ENCODE measurements around the gene PRDX3. TPM values are rescaled to one million over a fixed set of nuclear protein-coding genes. Genes with fewer than 3 reads are reported as not detected.

Gene PRDX3
- polyA plus RNA-seq (2013, experiment 1 of 2): 169 TPM
- polyA plus RNA-seq (2013, experiment 2 of 2): 170 TPM

DNA sequence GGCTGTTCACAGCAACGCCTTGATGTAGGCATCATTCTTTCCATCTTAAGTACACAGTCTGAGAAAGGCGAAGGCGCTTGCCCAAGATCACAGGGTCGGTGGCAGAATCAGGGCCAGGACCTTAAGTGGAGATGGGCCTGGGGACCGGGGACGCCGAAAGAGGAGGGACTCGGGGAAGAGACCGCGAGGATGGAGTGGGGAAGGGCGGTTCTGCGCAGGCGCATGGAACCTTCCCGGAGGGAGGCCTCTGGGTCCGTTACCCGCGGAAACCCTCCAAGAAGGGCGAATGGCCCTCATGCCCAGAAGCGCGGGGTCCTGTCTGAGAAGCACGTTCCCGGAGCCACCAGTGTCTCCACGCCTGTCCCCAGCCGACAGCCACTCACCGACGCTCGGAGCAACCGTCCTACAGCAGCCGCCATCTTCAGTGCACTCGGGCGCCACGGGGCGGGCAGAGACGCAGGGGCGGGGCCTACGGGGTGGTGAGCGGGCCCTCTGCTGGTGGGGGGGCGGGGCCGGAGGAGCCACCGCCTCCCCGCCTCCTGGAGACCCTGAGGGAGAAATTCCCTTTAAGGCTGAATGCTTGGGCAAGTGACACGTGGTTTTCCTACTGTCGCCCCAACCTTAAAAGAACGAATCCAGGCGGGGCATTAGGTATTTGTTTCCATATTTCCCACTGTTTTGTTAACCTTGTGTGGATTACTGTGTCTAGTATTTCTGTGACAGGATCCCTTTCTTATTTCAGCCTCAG lies at the start of gene PRDX3:
Gene PRDX3 (minus strand): TSS at position 441 of the 748 bp plus-strand sequence. CDS start 22 bp downstream, at position 419.
- H2BK12ac ChIP-seq (ENCODE audit: low read length): no peak within 1 kb of the TSS
- H3K23ac ChIP-seq (ENCODE audit: low read depth, low read length, poor library complexity): peak within 1 kb of the TSS; percentile 92
- H2AK5ac ChIP-seq (ENCODE audit: low read depth, low read length): peak within 1 kb of the TSS; percentile 23
- peak within 1 kb of the TSS; percentile 96 for H3K27ac ChIP-seq (replicated peaks; ENCODE audit: low read length)
- H2BK15ac ChIP-seq (ENCODE audit: low read length): no peak within 1 kb of the TSS
- peak within 1 kb of the TSS; percentile 80 for H2BK5ac ChIP-seq (ENCODE audit: low read length)
- peak within 1 kb of the TSS; percentile 91 for H3K14ac ChIP-seq (ENCODE audit: low read length)
- H3K9ac ChIP-seq (ENCODE audit: low read depth, low read length, poor library complexity): peak within 1 kb of the TSS; percentile 99
- peaks cover 19 to 35% of the 10 kb centered on the region in 2 donors for H3K36me3 ChIP-seq (replicated peaks in 1 of 2; ENCODE audit: control insufficient read depth in 2 of 2, insufficient read depth in 2 of 2, low read length in 2 of 2)
- no peak within 1 kb of the TSS for H4K91ac ChIP-seq (ENCODE audit: low read depth, low read length, poor library complexity)
- no peak within 1 kb of the TSS for H3K4ac ChIP-seq (ENCODE audit: low read length)
- no CpG with 5 or more reads among the region's 45 CpGs for WGBS, 2 donors (ENCODE audit: extremely low coverage in 2 of 2, insufficient read length in 2 of 2, insufficient replicate concordance in 1 of 2)
- H4K8ac ChIP-seq (ENCODE audit: low read depth, low read length): no peak within 1 kb of the TSS
- H3K79me1 ChIP-seq (ENCODE audit: low read depth, low read length): peaks cover 5% of the 10 kb centered on the region
- peak; percentile 86 for DNase-seq (ENCODE audit: low spot score)
- H2AFZ ChIP-seq (ENCODE audit: low read length): peak within 1 kb of the TSS; percentile 95
- no peaks in the 10 kb centered on the region for H3K9me3 ChIP-seq (replicated peaks in 1 of 2; ENCODE audit: control insufficient read depth in 2 of 2, insufficient read depth in 1 of 2, low read depth in 1 of 2, low read length in 2 of 2)
- H3K27me3 ChIP-seq (ENCODE audit: control insufficient read depth in 3 of 3, insufficient read depth in 3 of 3, low read depth in 1 of 3, low read length in 3 of 3): no peaks in the 10 kb centered on the region
- peak within 1 kb of the TSS; percentile 99 for H3K18ac ChIP-seq (ENCODE audit: low read length)
- peaks cover 6 to 8% of the 10 kb centered on the region in 2 donors for H3K4me1 ChIP-seq (ENCODE audit: control insufficient read depth in 2 of 2, insufficient read depth in 1 of 2, low read depth in 1 of 2, low read length in 2 of 2)
- H2BK120ac ChIP-seq (ENCODE audit: low read depth, low read length): no peak within 1 kb of the TSS
- H3K4me3 ChIP-seq (ENCODE audit: low read length in 2 of 2): peak within 1 kb of the TSS; percentile 84 to 94
- peak within 1 kb of the TSS; percentile 81 for H3K4me2 ChIP-seq (ENCODE audit: insufficient read depth, low read length, poor library complexity, severe bottlenecking)

DNA sequence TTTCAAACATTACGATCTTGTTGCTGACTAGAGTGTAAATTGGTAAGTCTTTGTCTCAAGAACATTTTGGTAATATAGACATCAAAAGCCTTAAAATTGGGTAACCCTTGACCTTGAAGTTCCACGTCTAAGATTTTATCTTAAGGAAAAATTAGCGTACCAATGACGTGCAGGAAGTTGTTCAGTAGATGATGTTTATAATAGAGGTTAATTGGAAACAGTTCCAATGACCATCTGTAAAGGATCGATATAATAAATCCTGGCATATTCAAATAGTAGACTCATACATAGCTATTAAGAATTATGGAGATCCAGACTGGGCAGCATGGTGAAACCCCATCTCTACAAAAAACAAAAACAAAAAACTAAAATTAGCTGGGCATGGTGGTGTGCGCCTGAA lies 49.2 kb upstream of the PRDX3 start:
- H3K27ac ChIP-seq (replicated peaks; ENCODE audit: low read length): no peak overlapping the region
- no peak overlapping the region for H2BK5ac ChIP-seq (ENCODE audit: low read length)
- H2BK12ac ChIP-seq (ENCODE audit: low read length): no peak overlapping the region
- no peak overlapping the region for H4K8ac ChIP-seq (ENCODE audit: low read depth, low read length)
- H3K4me2 ChIP-seq (ENCODE audit: insufficient read depth, low read length, poor library complexity, severe bottlenecking): no peak overlapping the region
- no CpG with 5 or more reads among the region's 6 CpGs for WGBS, 2 donors (ENCODE audit: extremely low coverage in 2 of 2, insufficient read length in 2 of 2, insufficient replicate concordance in 1 of 2)
- peaks cover 0 to 3% of the 10 kb centered on the region in 2 donors for H3K4me1 ChIP-seq (ENCODE audit: control insufficient read depth in 2 of 2, insufficient read depth in 1 of 2, low read depth in 1 of 2, low read length in 2 of 2)
- H3K4ac ChIP-seq (ENCODE audit: low read length): no peak overlapping the region
- no peaks in the 10 kb centered on the region for H3K27me3 ChIP-seq (ENCODE audit: control insufficient read depth in 3 of 3, insufficient read depth in 3 of 3, low read depth in 1 of 3, low read length in 3 of 3)
- no peak overlapping the region for H2AK5ac ChIP-seq (ENCODE audit: low read depth, low read length)
- H3K79me1 ChIP-seq (ENCODE audit: low read depth, low read length): peaks cover 3% of the 10 kb centered on the region
- no peak overlapping the region for H3K9ac ChIP-seq (ENCODE audit: low read depth, low read length, poor library complexity)
- no peak overlapping the region for H3K14ac ChIP-seq (ENCODE audit: low read length)
- no peak overlapping the region for H3K18ac ChIP-seq (ENCODE audit: low read length)
- H2AFZ ChIP-seq (ENCODE audit: low read length): no peak overlapping the region
- H3K23ac ChIP-seq (ENCODE audit: low read depth, low read length, poor library complexity): no peak overlapping the region
- no peak overlapping the region for H2BK120ac ChIP-seq (ENCODE audit: low read depth, low read length)
- no peak overlapping the region for H2BK15ac ChIP-seq (ENCODE audit: low read length)
- no peak for DNase-seq (ENCODE audit: low spot score)
- H3K4me3 ChIP-seq (ENCODE audit: low read length in 2 of 2): no peak overlapping the region
- H4K91ac ChIP-seq (ENCODE audit: low read depth, low read length, poor library complexity): no peak overlapping the region
- peaks cover 0 to 9% of the 10 kb centered on the region in 2 donors for H3K9me3 ChIP-seq (replicated peaks in 1 of 2; ENCODE audit: control insufficient read depth in 2 of 2, insufficient read depth in 1 of 2, low read depth in 1 of 2, low read length in 2 of 2)
- no peaks in the 10 kb centered on the region for H3K36me3 ChIP-seq (replicated peaks in 1 of 2; ENCODE audit: control insufficient read depth in 2 of 2, insufficient read depth in 2 of 2, low read length in 2 of 2)

DNA sequence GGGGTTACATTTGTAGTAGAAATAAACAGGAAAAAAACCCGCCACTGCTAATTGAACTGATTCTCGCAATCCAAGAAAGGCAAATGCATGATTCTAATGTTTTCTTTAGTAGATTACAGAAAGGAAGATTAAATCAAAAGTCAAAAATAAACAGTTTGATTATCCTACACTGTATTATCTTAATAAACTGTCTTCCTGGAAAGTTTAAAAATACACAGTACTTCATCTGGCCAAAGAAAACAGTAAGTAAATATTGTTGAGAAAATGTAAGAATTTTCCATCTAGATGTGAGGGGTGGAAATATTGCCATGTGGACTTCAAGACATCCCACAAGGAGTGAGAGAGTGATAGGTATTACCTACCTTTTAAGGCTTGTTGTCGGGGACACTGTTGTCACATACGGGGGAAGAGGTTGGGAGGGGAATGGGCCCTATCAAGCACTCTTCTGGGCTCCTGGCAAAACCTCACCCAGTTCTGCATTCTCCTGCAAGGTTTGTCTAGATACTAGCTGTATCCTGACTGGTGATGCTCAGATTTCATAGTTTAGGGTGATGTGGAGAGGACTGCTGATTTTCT lies 46.6 kb upstream of the PRDX3 start:
- Histone ChIP-seq H3K27ac (replicated peaks; ENCODE audit: low read length) (no peak overlapping the region), H3K4me1 (ENCODE audit: control insufficient read depth in 2 of 2, insufficient read depth in 1 of 2, low read depth in 1 of 2, low read length in 2 of 2) (peaks cover 5 to 17% of the 10 kb centered on the region in 2 donors), H3K27me3 (ENCODE audit: control insufficient read depth in 3 of 3, insufficient read depth in 3 of 3, low read depth in 1 of 3, low read length in 3 of 3) (no peaks in the 10 kb centered on the region), H3K4ac (ENCODE audit: low read length) (no peak overlapping the region), H3K4me3 (ENCODE audit: low read length in 2 of 2) (no peak overlapping the region), H2BK15ac (ENCODE audit: low read length) (no peak overlapping the region), H2BK12ac (ENCODE audit: low read length) (no peak overlapping the region), H3K9me3 (replicated peaks in 1 of 2; ENCODE audit: control insufficient read depth in 2 of 2, insufficient read depth in 1 of 2, low read depth in 1 of 2, low read length in 2 of 2) (no peaks in the 10 kb centered on the region), H3K79me1 (ENCODE audit: low read depth, low read length) (peaks cover 3% of the 10 kb centered on the region), H3K14ac (ENCODE audit: low read length) (no peak overlapping the region), H3K36me3 (replicated peaks in 1 of 2; ENCODE audit: control insufficient read depth in 2 of 2, insufficient read depth in 2 of 2, low read length in 2 of 2) (no peaks in the 10 kb centered on the region), H2BK5ac (ENCODE audit: low read length) (no peak overlapping the region), H2AK5ac (ENCODE audit: low read depth, low read length) (no peak overlapping the region), H2AFZ (ENCODE audit: low read length) (no peak overlapping the region), H3K9ac (ENCODE audit: low read depth, low read length, poor library complexity) (no peak overlapping the region), H2BK120ac (ENCODE audit: low read depth, low read length) (no peak overlapping the region), H4K91ac (ENCODE audit: low read depth, low read length, poor library complexity) (no peak overlapping the region), H3K18ac (ENCODE audit: low read length) (no peak overlapping the region), H4K8ac (ENCODE audit: low read depth, low read length) (no peak overlapping the region), H3K23ac (ENCODE audit: low read depth, low read length, poor library complexity) (no peak overlapping the region), H3K4me2 (ENCODE audit: insufficient read depth, low read length, poor library complexity, severe bottlenecking) (no peak overlapping the region)
- no CpG with 5 or more reads among the region's 4 CpGs for WGBS, 2 donors (ENCODE audit: extremely low coverage in 2 of 2, insufficient read length in 2 of 2, insufficient replicate concordance in 1 of 2)
- DNase-seq (ENCODE audit: low spot score): no peak

DNA sequence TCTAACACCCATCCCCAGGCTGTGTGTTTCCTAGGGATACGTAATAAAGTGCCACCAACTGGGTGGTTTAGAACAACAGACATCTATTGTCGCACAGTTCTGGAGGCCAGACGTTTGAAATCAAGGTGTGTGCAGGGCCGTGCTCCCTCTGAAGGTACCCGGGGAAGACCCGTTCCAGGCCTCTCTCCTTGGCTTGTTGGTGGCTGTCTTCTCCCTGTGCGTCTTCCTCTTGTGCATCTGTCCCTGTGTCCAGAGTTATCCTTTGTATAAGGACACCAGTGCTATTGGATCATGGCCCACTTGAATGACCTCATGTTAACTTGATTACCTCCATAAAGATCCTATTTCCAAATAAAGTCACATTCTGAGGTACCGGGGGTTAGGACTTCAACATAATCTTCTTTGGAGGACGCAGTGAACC lies 44.4 kb upstream of the PRDX3 start:
- Histone ChIP-seq H2BK12ac (ENCODE audit: low read length) (no peak overlapping the region), H3K18ac (ENCODE audit: low read length) (peak overlapping the region; percentile 31), H2BK120ac (ENCODE audit: low read depth, low read length) (no peak overlapping the region), H2BK15ac (ENCODE audit: low read length) (no peak overlapping the region), H4K91ac (ENCODE audit: low read depth, low read length, poor library complexity) (no peak overlapping the region), H3K27me3 (ENCODE audit: control insufficient read depth in 3 of 3, insufficient read depth in 3 of 3, low read depth in 1 of 3, low read length in 3 of 3) (no peaks in the 10 kb centered on the region), H3K4me2 (ENCODE audit: insufficient read depth, low read length, poor library complexity, severe bottlenecking) (no peak overlapping the region), H2AK5ac (ENCODE audit: low read depth, low read length) (no peak overlapping the region), H3K36me3 (replicated peaks in 1 of 2; ENCODE audit: control insufficient read depth in 2 of 2, insufficient read depth in 2 of 2, low read length in 2 of 2) (no peaks in the 10 kb centered on the region), H3K23ac (ENCODE audit: low read depth, low read length, poor library complexity) (no peak overlapping the region), H2AFZ (ENCODE audit: low read length) (no peak overlapping the region), H3K79me1 (ENCODE audit: low read depth, low read length) (peaks cover 3% of the 10 kb centered on the region), H3K9me3 (replicated peaks in 1 of 2; ENCODE audit: control insufficient read depth in 2 of 2, insufficient read depth in 1 of 2, low read depth in 1 of 2, low read length in 2 of 2) (no peaks in the 10 kb centered on the region), H3K27ac (replicated peaks; ENCODE audit: low read length) (no peak overlapping the region), H3K4ac (ENCODE audit: low read length) (no peak overlapping the region), H3K4me3 (ENCODE audit: low read length in 2 of 2) (no peak overlapping the region), H2BK5ac (ENCODE audit: low read length) (no peak overlapping the region), H3K14ac (ENCODE audit: low read length) (no peak overlapping the region), H3K4me1 (ENCODE audit: control insufficient read depth in 2 of 2, insufficient read depth in 1 of 2, low read depth in 1 of 2, low read length in 2 of 2) (peaks cover 5 to 24% of the 10 kb centered on the region in 2 donors), H4K8ac (ENCODE audit: low read depth, low read length) (no peak overlapping the region), H3K9ac (ENCODE audit: low read depth, low read length, poor library complexity) (no peak overlapping the region)
- no peak for DNase-seq (ENCODE audit: low spot score)
- WGBS, 2 donors (ENCODE audit: extremely low coverage in 2 of 2, insufficient read length in 2 of 2, insufficient replicate concordance in 1 of 2): no CpG with 5 or more reads among the region's 9 CpGs

All from neuronal stem cell (in vitro differentiated cells).